Prostate gland (tissue), 2 donors: ENCODE data around the gene CSRP2. TPM values are rescaled to one million over a fixed set of nuclear protein-coding genes. Genes with fewer than 3 reads are reported as not detected.

Experiments
- DNase-seq: peaks from one replicate; pipeline ENCODE4 v3.0.0-alpha.2; 2019; ENCODE audit warnings: low spot score
- H3K27ac ChIP-seq, 2 donors: fragments of 200-600 bp; sonication (generic); 2 replicates each; pipeline ENCODE4 v1.5.1; 2017 to 2019
- H3K27me3 ChIP-seq: fragments of 200-600 bp; sonication (generic); replicated peaks from 2 replicates; pipeline ENCODE4 v1.5.1; 2019; ENCODE audit not compliant: insufficient read depth
- H3K36me3 ChIP-seq, 2 donors: fragments of 200-600 bp; sonication (generic); 1 replicate in 1 of 2; 2 replicates in 1 of 2; pipeline versions ENCODE4 v1.5.1 to v1.8.1; 2017 to 2019
- H3K4me1 ChIP-seq: fragments of 200-600 bp; sonication (generic); replicated peaks from 2 replicates; pipeline ENCODE4 v1.5.1; 2019
- H3K4me3 ChIP-seq, 2 donors: fragments of 200-600 bp; sonication (generic); 2 replicates each; pipeline ENCODE4 v1.5.1; 2017 to 2019
- H3K9me3 ChIP-seq: fragments of 200-600 bp; sonication (generic); 2 replicates; pipeline ENCODE4 v1.5.1; 2017
- POLR2A ChIP-seq: fragments of 450-650 bp; IDR thresholded peaks from one replicate; pipeline ENCODE4 v1.6.1; 2016; ENCODE audit warnings: antibody characterized with exemption, mild to moderate bottlenecking
- POLR2AphosphoS5 ChIP-seq: sonication (generic); formaldehyde crosslinking; IDR thresholded peaks from one replicate; pipeline ENCODE4 v1.6.1; 2017; ENCODE audit warnings: antibody characterized with exemption
- WGBS: methylation state at CpG from one replicate; pipeline ENCODE4 v1.1.5; 2018; 5-methylcytosine and 5-hydroxymethylcytosine counted together
- intact Hi-C: fragments of 100-400 bp; cut with DNase I; formaldehyde crosslinking; loops from one replicate; pipeline ENCODE4 v1.14.2; 2022
- total RNA-seq, 2 donors: library from RNA; depleted of rRNA; stranded (reverse); fragments of >200 nt; gene quantifications; one replicate each; pipeline ENCODE4 v1.1.0, GENCODE V29; 2016
- TF ChIP-seq, protein P1 (sequence below), 4 experiments: fragments of 200-600 bp in 2 of 4; fragments of 450-650 bp in 2 of 4; sonication (generic) in 2 of 4; IDR thresholded peaks; 1 replicate in 3 of 4; 2 replicates in 1 of 4; pipeline ENCODE4 v1.5.1; 2016 to 2019; ENCODE audit warnings: antibody characterized with exemption in 4 of 4, mild to moderate bottlenecking in 2 of 4, moderate library complexity in 2 of 4

The CSRP2 gene
- total RNA-seq, 2 donors from 2014 or later, result 31.0 to 98.6 TPM

DNA sequence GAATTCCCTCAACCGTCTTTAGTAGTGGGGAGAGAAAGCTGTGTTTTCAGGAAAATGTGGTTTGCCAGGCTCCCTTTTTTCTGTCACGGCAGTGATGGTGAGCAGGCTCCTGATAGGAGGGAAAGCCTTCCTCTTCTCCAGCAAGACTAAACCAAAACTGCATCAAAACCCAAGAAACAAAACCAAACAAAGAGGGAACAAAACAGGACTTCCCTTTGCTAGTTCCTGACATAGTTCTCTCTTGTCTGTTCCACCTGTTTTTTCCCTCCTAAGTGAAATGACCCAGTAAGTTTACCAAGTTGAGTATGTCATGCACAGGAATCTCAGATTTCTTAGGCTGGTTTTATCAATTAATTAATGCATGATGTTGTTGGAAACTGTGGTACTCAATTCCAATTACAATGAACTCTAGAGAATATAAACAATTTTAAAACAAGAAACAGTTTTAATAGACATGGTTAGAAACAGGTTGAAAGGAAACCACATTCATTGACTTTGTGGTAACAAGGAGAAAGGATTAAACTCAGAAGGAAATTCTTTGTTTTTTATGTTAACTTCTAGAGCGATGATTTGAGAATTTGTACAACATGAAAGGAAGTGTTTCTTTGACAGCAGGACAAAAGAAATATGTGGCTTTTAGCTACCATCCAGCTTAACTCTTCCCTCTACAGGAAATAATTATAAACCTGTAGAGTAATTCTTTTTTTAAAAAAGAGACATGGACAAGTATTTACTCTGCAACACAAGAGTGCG is 23.0 kb upstream of the CSRP2 start:
- no peak for DNase-seq
- H3K27me3 ChIP-seq, result no peaks in the 10 kb centered on the region
- no peaks in the 10 kb centered on the region for H3K4me1 ChIP-seq
- intact Hi-C loops, result no loop called here
- H3K4me3 ChIP-seq, result no peak overlapping the region
- H3K27ac ChIP-seq, result no peak overlapping the region
- no peak for TF ChIP-seq POLR2AphosphoS5
- TF ChIP-seq, protein P1, sequence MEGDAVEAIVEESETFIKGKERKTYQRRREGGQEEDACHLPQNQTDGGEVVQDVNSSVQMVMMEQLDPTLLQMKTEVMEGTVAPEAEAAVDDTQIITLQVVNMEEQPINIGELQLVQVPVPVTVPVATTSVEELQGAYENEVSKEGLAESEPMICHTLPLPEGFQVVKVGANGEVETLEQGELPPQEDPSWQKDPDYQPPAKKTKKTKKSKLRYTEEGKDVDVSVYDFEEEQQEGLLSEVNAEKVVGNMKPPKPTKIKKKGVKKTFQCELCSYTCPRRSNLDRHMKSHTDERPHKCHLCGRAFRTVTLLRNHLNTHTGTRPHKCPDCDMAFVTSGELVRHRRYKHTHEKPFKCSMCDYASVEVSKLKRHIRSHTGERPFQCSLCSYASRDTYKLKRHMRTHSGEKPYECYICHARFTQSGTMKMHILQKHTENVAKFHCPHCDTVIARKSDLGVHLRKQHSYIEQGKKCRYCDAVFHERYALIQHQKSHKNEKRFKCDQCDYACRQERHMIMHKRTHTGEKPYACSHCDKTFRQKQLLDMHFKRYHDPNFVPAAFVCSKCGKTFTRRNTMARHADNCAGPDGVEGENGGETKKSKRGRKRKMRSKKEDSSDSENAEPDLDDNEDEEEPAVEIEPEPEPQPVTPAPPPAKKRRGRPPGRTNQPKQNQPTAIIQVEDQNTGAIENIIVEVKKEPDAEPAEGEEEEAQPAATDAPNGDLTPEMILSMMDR (IDR thresholded peaks at IDR 0.05), result no peak
- no peak for TF ChIP-seq POLR2A
- WGBS, result 47% methylated on average over 4 of the region's 4 CpGs
- no peaks in the 10 kb centered on the region for H3K36me3 ChIP-seq
- H3K9me3 ChIP-seq, result no peaks in the 10 kb centered on the region

DNA sequence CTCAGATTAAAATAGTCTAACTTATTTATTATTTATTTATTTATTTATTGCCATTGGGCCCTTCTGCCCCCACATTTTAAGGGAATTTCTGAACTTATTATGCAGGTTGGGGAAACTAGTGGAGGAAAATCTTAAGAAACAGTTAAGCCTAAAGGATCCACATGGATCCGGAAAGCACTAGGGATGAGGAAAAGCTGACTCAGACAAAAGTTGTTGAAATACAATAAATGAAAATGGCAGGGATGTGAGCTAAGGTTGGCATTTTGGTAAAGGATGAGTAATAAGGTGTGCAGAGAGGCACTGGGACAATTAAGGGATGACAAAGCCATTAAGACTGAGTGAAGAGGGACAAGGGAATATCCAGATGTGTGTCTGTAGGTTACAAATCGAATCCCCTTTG is 20.7 kb upstream of the CSRP2 start:
- WGBS, result 96% methylated on average over 2 of the region's 2 CpGs
- TF ChIP-seq, protein P1 (IDR thresholded peaks at IDR 0.05), result no peak
- no peak for TF ChIP-seq POLR2AphosphoS5
- TF ChIP-seq POLR2A, result no peak
- Histone ChIP-seq H3K4me3 (no peak overlapping the region), H3K9me3 (no peaks in the 10 kb centered on the region), H3K27me3 (no peaks in the 10 kb centered on the region), H3K27ac (no peak overlapping the region), H3K36me3 (no peaks in the 10 kb centered on the region), H3K4me1 (no peaks in the 10 kb centered on the region)
- intact Hi-C loops, result no loop called here
- no peak for DNase-seq

DNA sequence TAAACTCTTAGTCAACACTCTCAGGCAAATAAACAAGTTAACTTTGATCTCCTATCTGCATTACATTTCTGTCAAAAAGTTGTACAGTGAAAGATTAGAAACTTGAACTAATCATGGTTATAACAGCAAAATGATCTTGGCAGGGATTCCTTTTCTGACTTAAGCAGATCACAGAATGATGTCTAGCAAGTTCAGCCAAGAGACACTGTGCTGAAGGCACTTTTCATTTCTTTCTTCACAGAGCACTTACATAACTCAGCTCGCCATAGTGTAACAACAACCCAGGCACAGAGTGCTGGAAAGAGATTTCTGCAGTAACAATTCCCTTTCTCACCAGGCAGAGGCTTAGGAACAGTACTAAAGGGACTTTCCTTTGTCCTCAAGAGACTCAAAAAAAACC is 19.6 kb upstream of the CSRP2 start:
- DNase-seq, result no peak
- no peaks in the 10 kb centered on the region for H3K27me3 ChIP-seq
- no peaks in the 10 kb centered on the region for H3K4me1 ChIP-seq
- WGBS, result 21% methylated on average over 1 of the region's 1 CpG
- no peak overlapping the region for H3K4me3 ChIP-seq
- H3K27ac ChIP-seq, result peak overlapping the region in 1 of 2 donors; percentile 5
- TF ChIP-seq POLR2AphosphoS5, result no peak
- no peak for TF ChIP-seq POLR2A
- TF ChIP-seq, protein P1 (IDR thresholded peaks at IDR 0.05), result no peak
- H3K36me3 ChIP-seq, result no peaks in the 10 kb centered on the region
- no peaks in the 10 kb centered on the region for H3K9me3 ChIP-seq
- intact Hi-C loops, result no loop called here

DNA sequence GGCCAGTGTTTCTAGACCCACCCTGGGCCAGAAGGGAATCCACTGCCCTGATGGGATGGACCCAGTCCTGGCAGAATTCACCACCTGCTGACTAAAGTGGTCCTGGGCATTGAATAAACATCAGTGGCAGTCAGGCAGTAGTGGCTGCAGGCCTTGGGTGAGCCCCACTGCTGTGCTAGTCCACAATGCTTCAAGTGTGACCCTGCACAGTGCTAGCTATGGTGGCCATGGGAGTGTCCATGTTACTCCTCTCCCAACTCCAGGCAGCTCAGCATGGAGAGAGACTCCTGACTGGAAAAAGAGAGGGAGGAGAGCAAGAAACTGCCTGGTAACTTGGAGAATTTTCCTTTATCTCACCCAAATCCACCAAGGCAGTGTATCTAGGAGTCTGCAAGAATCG is 17.5 kb upstream of the CSRP2 start:
- DNase-seq, result no peak
- no peaks in the 10 kb centered on the region for H3K9me3 ChIP-seq
- no peaks in the 10 kb centered on the region for H3K36me3 ChIP-seq
- H3K4me1 ChIP-seq, result no peaks in the 10 kb centered on the region
- TF ChIP-seq, protein P1 (IDR thresholded peaks at IDR 0.05), result no peak
- TF ChIP-seq POLR2A (no peak), POLR2AphosphoS5 (no peak)
- intact Hi-C loops, result no loop called here
- no peak overlapping the region for H3K4me3 ChIP-seq
- H3K27me3 ChIP-seq, result no peaks in the 10 kb centered on the region
- H3K27ac ChIP-seq, result no peak overlapping the region
- 100% methylated on average over 1 of the region's 1 CpG for WGBS

DNA sequence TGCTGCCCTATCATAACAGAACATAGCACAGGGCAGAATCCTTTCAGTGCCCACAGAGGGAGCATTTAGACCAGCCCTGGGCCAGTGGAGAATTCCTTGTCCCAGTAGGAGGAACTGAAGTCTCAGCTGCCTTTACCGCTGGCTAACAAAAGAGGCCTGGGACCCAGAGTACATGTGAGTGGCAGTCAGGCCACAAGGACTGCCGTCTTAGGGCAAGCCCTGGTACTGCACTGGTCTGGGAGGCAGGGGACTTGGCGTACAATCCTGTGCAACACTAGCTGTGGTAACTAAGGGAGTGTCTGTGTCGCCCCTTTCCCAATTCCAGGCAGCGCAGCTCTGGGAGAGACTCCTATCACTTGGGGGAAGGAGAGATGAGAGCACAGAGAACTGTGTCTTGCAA is 17.0 kb upstream of the CSRP2 start:
- Histone ChIP-seq H3K9me3 (no peaks in the 10 kb centered on the region), H3K4me3 (no peak overlapping the region), H3K36me3 (no peaks in the 10 kb centered on the region), H3K4me1 (no peaks in the 10 kb centered on the region), H3K27me3 (no peaks in the 10 kb centered on the region), H3K27ac (no peak overlapping the region)
- 97% methylated on average over 5 of the region's 5 CpGs for WGBS
- TF ChIP-seq, protein P1 (IDR thresholded peaks at IDR 0.05), result no peak
- no peak for TF ChIP-seq POLR2AphosphoS5
- TF ChIP-seq POLR2A, result no peak
- DNase-seq, result no peak
- intact Hi-C loops, result no loop called here
